ENCODE data around the gene STK32A.
"Not testable (repeated sequence)": the region's sequence is repeated elsewhere in the genome, so short reads cannot be mapped to it uniquely, and the experiment has no call there.

The STK32A gene

DNA sequence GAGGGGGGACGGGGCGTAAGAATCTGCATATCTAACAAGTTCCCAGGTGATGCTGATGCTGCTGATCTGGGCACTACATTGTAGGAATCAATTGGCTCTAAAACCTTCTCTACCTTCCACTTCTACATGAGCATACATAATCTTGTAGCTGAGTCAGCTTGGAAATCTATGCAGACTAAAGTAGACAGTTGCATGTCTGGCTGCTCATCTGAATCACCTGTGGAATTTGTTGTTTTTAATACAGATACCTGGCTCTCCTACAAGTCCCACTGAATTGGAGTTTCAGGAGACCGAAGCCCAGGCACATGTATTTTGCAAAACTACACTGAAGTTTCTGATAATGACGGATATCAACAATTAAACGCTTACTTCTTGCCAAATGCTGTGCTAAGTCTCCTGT, 113.6 kb downstream of the STK32A start:
- no peak for DNase-seq

GRCh38 chr5:147349241-147349640, 114.4 kb downstream of the STK32A start:
- no peak for DNase-seq

- no peak for DNase-seq
These were observed 124.3 kb downstream of the STK32A start for GRCh38 chr5:147359101-147359500.

DNA sequence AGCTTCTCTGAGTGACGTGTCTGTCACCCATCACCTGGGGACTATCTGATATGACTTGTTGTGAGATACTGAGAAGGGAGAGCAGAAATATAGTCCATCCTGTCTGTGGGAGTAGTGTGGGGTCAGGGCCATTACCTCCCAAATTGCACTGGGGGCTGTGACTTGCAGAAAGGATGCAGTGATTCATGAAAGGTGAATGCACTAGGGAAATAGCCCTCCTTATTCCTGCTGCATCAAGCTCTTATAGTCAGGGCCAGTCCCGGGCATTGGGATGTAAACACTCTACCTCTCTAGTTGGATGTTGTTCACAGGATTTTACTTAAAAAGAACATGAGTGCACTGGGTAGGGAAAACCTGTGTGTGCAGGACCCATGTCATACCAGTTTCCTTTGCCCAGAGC, 124.8 kb downstream of the STK32A start:
- DNase-seq, result no peak

DNA sequence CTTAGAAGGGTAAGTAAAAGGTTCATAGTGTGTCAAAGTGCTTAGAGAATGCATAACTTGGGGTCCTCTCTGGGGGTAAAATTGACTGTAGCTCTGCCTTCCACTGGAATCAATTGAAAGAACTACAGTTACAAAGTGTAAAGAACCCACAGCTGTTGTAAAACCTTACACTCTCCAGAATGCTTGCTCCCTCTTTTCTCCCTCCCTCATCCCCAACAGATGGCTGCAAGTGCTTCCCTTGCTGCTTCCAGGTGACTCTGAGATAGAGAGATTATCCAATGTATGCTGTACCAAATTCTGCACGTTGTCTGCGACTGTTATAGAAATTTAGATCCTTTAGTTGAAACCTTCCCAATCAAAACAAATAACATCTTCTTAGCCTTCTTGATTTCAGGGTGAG, 126.0 kb downstream of the STK32A start:
- DNase-seq, result no peak

DNA sequence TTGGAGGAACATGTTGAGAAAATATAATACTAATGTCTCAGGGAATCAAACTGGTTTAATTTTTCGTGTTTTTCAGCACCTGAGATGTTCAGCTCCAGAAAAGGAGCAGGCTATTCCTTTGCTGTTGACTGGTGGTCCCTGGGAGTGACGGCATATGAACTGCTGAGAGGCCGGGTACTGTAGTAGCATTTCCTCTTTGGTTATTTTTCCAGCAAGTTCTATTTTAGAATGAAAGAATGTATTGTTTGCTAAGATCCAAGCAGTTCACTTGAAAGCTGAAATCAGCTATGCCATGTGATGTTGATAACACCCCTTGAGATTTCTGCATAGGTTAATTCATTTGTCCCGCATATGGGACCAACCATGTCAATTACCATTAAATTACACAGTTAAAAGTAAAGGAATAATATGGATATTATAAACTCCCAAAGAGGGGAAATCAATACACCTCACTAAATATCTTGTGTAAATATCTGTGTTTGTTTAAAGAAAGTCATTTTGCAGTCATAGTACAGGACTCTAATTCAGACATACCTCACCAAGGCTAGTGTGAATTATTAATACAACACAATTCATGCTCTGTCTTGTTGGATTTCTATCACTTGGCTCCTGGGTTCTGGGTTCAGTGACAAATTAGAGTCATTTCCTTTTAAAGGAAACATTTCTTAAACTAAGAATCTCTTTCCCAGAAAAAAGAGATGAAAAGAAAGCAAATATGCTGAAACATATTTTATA, 126.8 kb downstream of the STK32A start:
- no peak for DNase-seq

DNA sequence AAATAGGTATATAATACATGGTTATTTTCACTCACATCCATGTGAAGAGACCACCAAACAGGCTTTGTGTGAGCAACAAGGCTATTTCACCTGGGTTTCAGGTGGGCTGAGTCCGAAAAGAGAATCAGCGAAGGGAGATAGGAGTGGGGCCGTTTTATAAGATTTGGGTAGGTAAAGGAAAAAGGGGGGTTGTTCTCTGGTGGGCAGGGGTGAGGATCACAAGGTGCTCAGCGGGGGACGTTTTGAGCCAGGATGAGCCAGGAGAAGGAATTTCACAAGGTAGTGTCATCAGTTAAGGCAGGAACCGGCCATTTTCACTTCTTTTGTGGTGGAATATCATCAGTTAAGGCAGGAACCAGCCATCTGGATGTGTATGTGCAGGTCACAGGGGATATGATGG, 132.6 kb downstream of the STK32A start:
- not testable (repeated sequence) for DNase-seq

GRCh38 chr5:147369742-147370374, 135.0 kb downstream of the STK32A start:
- no peak for DNase-seq

GRCh38 chr5:147371290-147371689, 136.5 kb downstream of the STK32A start:
- no peak for DNase-seq

DNA sequence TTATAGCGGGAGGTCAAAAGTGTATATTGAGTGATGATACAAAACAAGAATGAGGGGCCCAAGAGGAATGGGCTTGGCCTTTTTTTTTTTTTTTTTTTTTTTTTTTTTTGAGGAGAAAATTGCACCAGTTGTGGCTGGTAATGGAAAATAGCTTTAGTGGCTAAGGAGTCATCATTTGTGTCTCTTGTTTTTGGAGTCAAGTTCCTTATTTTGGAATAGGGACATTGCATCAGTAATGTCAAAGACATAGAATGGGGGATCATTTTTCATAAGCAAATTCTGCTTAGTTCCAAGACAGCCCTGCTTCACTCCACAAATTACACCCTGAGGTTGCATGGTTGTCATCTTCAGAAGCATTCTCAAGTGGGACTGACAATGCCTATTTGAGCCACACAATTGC, 137.4 kb downstream of the STK32A start:
- no peak for DNase-seq

GRCh38 chr5:147373328-147373727, 138.5 kb downstream of the STK32A start:
- DNase-seq, result no peak

DNA sequence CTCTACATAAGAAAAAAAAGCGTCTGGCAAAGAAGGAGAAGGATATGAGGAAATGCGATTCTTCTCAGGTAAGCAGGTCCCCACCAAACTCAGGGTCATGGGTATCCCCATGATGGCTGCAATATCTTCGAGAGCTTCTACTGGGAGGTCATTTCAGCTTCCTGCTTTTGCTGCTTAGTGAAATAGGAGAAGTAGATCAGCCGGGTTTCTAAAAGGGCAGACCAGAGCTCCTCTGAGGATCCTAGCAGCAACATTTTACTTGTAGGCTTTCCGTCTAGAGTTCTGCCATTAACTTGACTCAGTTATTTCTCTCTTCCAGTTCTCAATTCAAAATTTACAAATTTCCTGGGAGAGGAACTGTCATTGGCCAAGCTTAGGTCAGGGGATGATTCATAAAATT, 140.3 kb downstream of the STK32A start:
- no peak for DNase-seq

- DNase-seq, result no peak
These were observed 142.9 kb downstream of the STK32A start for GRCh38 chr5:147377682-147378081.

GRCh38 chr5:147381555-147381954, 146.7 kb downstream of the STK32A start:
- no peak for DNase-seq

- DNase-seq, result no peak
These were observed 147.9 kb downstream of the STK32A start for GRCh38 chr5:147382776-147383175.

DNA sequence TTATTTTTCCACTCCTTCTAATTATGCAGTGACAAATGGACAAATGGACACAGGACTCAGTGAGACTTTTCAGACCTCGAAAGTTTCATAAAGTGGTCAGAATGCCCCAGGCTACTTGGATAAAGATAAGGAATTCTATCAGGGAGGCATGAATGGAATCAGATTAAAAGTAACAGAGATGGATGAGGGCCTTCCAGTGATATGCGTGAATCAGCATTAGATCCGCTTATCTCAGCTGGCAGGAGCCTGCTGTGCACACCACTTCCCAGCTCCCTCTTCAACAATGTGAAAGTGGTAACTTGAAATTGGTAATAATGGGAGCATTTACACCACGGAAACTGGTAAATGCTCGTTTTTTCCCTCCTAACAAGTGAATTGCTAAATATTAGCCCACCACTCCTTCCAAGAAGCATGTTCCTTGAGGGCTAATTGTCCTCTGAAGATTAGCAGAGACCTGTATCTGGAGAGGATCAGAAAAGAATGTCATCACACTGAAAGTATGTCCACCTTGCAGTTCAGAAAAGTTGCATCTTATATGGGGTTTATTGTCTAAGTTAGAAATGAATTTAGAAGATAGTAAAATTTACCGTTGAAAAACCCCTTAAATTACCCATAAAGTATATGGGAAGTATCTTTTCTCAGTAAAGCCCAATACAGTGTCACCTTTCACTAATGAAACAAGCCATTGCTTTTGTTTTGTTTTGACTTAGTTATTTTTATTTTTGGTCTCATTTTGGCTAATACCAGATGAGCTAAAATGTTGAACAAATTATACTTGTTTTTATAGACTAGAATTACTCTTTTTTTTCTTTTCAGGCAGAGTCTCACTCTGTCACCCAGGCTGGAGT, 149.7 kb downstream of the STK32A start:
- no peak for DNase-seq

DNA sequence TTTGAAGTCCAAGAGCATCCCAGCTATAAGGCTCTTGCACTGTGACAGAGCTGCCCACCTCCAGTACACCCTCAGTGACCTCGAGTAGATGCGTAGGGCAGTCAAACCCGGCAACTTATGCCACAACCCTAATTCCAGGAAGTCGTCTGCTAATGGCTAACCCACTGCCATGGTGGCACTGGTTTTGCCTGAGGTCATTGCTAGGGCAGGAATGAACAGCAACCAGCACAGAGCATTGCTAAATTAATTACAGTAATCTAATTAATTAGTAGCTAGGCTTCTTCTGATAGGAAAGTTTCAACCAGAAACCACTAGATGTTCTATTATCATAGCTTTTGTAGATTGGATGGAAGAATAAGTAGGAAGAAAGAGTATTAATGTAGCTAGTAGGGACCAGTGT, 152.3 kb downstream of the STK32A start:
- no peak for DNase-seq

DNA sequence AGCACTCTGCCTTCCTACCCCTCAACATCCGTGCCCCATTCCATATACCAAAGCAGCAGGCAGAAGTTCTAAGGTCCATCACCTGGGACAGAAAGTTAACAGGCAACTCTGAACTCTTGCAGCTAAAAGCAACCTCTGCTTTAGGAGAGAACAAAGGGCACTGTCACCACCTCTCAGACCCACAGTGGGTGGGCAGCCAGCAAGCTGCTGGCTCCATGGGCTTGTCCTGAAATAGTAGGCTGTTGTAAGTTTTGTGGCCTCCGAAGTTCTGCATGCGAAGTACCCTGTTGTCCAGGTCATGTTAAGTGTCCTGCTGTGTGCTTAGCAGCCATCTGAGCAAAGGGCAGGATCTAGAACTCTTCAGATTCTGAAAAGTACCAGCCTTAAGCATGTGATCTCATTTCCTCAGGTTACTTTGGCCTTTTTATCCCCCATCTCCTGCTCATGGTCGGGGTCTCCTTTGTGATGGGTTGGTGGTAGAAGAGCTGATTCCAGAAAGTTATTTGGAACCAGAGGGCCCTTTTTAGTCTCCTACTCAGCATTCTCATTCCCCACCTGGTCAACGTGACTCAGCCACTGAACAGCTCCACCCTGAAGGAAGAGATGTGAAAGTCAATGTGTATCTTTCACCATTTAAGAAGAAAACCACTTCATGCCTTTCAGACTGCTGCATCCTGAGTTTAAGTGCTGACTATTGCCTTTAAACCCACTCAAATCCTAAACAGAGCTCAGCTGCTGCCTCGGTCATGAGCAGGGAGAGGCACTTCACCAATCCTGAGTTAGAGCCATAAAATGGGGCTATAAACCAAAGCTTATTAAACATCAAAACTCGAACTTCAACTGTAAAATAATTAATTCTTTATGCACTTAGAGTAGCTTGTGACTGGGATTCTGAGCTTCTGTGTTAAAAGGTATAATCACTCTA, 153.6 kb downstream of the STK32A start:
- no peak for DNase-seq

GRCh38 chr5:147390654-147391225, 155.9 kb downstream of the STK32A start:
- no peak for DNase-seq

- no peak for DNase-seq
These were observed 157.0 kb downstream of the STK32A start for GRCh38 chr5:147391781-147392180.

DNA sequence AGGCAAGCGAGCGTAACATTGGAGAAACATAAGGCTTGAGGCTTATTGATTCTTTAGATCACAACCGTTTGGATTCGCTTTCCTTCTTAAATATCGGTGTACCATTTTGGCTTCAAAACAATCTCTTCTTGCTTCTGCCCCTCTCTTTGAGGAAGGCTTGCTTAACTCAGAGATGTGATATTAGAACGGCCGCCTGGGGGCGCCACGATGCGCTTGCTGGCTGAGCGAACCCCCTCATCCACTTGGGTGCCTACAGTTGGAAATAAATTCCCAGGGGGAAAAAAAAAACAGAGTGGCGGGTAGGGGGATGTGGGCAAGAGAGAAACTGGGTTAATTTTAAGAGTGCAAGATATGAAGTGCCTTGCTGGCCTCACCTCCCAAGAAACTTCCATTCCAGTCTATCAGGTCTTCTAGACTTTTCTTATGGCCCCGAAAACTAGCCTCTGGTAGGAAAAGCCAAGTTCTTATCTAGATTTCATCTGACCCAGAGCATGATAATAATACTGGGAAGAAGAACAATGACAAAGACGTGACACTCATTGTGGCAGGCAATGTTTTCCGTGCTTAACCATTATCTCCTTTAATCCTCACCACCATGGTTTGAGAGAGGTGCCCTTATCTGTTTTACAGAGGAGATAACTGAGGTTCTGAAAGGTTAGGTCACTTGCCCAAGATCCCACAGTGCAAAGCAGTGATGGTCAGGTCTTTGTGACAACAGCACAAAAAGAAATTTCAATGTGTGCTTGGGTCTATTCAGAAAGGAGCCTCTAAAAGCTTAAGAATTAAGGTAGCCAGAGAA, 159.2 kb downstream of the STK32A start:
- DNase-seq, result no peak

Measured in SIG-M5 (cell line).